Measurements from ENCODE around the gene AGPAT1. TPM values are rescaled to one million over a fixed set of nuclear protein-coding genes. Genes with fewer than 3 reads are reported as not detected.

AGPAT1 gene
- total and polyA plus RNA-seq, 7 experiments from 2014 or later = 19.3 to 46.1 (median 29.7) TPM

DNA sequence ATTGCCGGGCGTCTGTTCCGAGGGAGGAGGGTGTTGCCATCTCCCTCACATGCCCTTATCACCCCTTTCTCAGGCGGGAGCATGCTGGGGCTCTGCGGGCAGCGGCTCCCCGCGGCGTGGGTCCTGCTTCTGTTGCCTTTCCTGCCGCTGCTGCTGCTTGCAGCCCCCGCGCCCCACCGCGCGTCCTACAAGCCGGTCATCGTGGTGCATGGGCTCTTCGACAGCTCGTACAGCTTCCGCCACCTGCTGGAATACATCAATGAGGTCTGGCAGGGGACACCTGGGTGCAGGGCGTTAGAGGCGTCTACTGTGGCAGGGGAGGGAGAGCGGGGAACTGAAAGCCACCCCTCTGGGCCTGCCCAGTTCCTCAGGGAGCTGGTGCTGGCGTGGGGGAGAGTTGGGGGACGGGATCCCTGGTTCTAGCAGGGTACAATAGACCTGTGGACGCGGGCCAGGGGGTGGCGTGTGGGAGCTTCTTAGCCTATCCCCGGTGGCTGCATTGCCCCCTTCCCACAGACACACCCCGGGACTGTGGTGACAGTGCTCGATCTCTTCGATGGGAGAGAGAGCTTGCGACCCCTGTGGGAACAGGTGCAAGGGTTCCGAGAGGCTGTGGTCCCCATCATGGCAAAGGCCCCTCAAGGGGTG lies 21.2 kb downstream of the AGPAT1 start:
- ATAC-seq (peak; percentile 79), DNase-seq (peak in 8 of 9 donors; percentile 62 to 72 (median 66))
- intact Hi-C loops (cut with micrococcal nuclease) = loop anchor here (1.0 to 2.0 kb wide), 7 partner anchors 22 to 68 kb away; partner anchors contain the start of genes AGPAT1 (in 2 of the 2), FKBPL (in 2 of the 2) and PBX2 (in 1 of the 2)
- Histone ChIP-seq H3K4me3 (ENCODE audit: low read length) (peak overlapping the region; percentile 68), H3K27ac (ENCODE audit: low read depth, low read length) (peak overlapping the region; percentile 82), H3K9me3 (ENCODE audit: control insufficient read depth in 2 of 3, low read length in 3 of 3) (no peaks in the 10 kb centered on the region), H3K36me3 (ENCODE audit: control insufficient read depth in 2 of 3, insufficient read depth in 3 of 3, low read length in 3 of 3) (peaks cover 0 to 15% (median 0%) of the 10 kb centered on the region in 3 experiments), H3K4me1 (ENCODE audit: control insufficient read depth in 2 of 2, insufficient read depth in 2 of 2, low read length in 2 of 2) (peaks cover 10 to 35% of the 10 kb centered on the region in 2 donors), H3K27me3 (ENCODE audit: control insufficient read depth in 2 of 2, insufficient read depth in 2 of 2, low read length in 2 of 2) (no peaks in the 10 kb centered on the region)
- CTCF ChIA-PET = interaction anchor here (0.7 to 1.3 kb wide), 7 partner anchors 10 to 673 kb away, joined by 3 to 15 read pairs (median 5); partner anchors contain the start of gene EGFL8
- H3K4me1 Mint-ChIP-seq = peaks cover 38 to 70% (median 60%) of the 10 kb centered on the region in 7 donors
- H3K27ac Mint-ChIP-seq = peak overlapping the region; percentile 87 to 98 (median 92)
- peaks cover 1 to 15% (median 9%) of the 10 kb centered on the region in 5 donors for H3K36me3 Mint-ChIP-seq
- H3K4me3 Mint-ChIP-seq = peak overlapping the region; percentile 87 to 100 (median 98)
- POLR2A ChIA-PET = interaction anchor here (0.6 to 1.3 kb wide), 7 partner anchors 23 to 689 kb away, joined by 3 to 9 read pairs (median 3); partner anchors contain the start of genes ATF6B, GPSM3 and PSMB8
- H3K9me3 Mint-ChIP-seq = peaks cover 0 to 2% (median 0%) of the 10 kb centered on the region in 11 donors
- peaks cover 0 to 29% (median 12%) of the 10 kb centered on the region in 5 donors for H3K27me3 Mint-ChIP-seq

DNA sequence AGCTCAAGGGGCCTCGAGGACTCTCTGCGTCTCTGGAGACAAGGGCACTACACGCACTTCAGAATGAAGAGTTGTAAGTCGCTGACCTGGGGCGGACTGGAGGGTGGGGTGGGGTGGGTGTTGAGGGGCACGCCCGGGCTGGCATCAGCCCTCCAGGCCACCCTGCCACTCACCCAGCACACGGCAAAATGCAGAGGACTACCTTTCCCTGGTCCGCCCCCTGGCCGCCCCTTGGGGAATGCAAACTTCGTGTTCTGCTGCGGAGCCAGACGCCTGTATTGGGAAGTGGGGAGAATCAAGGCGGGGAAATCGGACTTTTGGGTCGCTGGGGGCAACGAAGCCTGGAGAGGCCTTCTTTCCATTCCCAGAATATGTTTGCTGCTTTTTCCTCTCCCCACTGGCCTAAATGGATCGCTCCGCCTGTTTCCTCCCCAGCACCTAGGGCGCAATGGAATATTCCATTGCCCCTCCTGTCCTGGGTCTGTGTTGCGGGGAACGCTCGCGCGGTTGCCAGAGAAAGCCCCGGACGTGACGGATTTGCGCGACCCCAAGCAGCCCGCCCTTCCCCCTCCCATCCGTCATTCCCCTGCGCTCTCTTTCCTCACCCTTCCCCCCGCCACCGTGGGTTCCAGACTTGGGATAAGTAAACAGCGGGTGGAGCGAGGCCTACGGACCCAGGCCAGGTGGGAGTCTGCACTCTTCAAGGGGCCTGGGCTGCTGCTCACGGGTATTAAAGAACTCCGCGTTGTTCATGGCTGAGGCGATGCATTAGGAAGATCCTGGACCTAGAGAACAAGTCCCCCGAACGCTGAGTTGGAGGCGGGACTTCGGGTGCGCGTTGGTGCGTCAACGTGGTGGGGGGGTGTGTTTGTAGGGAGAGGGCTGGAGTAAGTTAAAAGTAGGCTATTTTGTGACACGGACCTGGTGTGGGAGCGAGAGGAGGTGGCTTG lies 22.0 kb downstream of the AGPAT1 start, which contains the start of gene PPT2:
Gene PPT2, plus strand, starts transcription at position 578 of the 950 bp plus-strand sequence. CDS start 454 bp downstream, outside the sequence.
- Histone ChIP-seq H3K27ac (ENCODE audit: low read depth, low read length) (peak within 1 kb of the TSS; percentile 82), H3K4me1 (ENCODE audit: control insufficient read depth in 2 of 2, insufficient read depth in 2 of 2, low read length in 2 of 2) (peaks cover 10 to 35% of the 10 kb centered on the region in 2 donors), H3K9me3 (ENCODE audit: control insufficient read depth in 2 of 3, low read length in 3 of 3) (no peaks in the 10 kb centered on the region), H3K36me3 (ENCODE audit: control insufficient read depth in 2 of 3, insufficient read depth in 3 of 3, low read length in 3 of 3) (peaks cover 0 to 15% (median 0%) of the 10 kb centered on the region in 3 experiments), H3K27me3 (ENCODE audit: control insufficient read depth in 2 of 2, insufficient read depth in 2 of 2, low read length in 2 of 2) (no peaks in the 10 kb centered on the region), H3K4me3 (ENCODE audit: low read length) (peak within 1 kb of the TSS; percentile 68)
- peak within 1 kb of the TSS; percentile 87 to 100 (median 98) for H3K4me3 Mint-ChIP-seq
- intact Hi-C loops (cut with micrococcal nuclease) = loop anchor here (1.0 to 2.0 kb wide), 7 partner anchors 22 to 67 kb away; partner anchors contain the start of genes AGPAT1 (in 2 of the 2), FKBPL (in 2 of the 2) and PBX2 (in 1 of the 2)
- peak; percentile 82 for ATAC-seq
- H3K27ac Mint-ChIP-seq = peak within 1 kb of the TSS; percentile 87 to 98 (median 92)
- H3K9me3 Mint-ChIP-seq = peaks cover 0 to 2% (median 0%) of the 10 kb centered on the region in 11 donors
- H3K4me1 Mint-ChIP-seq = peaks cover 42 to 74% (median 65%) of the 10 kb centered on the region in 7 donors
- ChIA-PET CTCF (interaction anchor here (0.7 to 1.3 kb wide), 6 partner anchors 11 to 674 kb away, joined by 3 to 15 read pairs (median 5); partner anchors contain the start of gene EGFL8), POLR2A (interaction anchor here (0.6 to 1.6 kb wide), 7 partner anchors 22 to 690 kb away, joined by 3 to 9 read pairs (median 3); partner anchors contain the start of genes ATF6B, GPSM3 and PSMB8)
- peaks cover 0 to 34% (median 12%) of the 10 kb centered on the region in 5 donors for H3K27me3 Mint-ChIP-seq
- DNase-seq = peak; percentile 34 to 85 (median 72)
- peaks cover 1 to 18% (median 9%) of the 10 kb centered on the region in 5 donors for H3K36me3 Mint-ChIP-seq

DNA sequence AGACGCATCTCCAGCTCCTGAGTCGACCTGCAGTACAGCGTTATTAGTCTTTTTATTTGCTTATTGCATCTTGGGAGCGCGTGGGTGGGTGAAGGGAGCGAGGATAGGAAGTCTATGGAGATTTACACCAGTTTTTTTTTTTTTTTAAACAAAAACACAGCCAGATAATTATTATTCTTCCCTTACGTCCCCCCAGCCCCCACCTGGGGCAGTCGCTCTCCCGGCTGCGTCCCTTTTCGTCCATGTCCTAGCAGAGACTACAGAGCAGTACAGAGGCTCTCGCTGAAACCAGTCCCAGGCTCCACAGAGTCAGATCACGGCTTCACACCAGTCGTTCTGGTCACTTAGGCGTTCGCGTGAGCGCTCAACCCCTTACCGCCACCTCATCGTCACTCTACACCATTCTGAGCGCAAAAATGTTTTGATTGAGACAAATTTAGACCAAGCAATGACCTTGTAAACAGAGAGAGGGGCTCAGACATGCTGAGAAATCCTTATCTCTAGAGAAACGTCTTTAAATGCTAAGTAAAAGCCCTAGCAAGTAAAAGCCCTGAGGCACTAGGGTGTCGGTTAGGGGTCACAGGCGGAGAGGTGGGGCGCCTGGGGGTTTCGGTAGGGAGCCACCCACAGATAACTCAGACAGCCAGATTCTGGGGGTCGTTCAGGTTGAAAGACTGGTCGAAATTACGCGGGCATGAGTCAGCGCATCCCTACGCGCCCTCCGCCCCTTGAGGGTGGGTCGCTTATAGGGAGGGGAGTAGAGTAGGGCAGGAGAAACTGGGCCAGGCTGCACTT lies 22.9 kb downstream of the AGPAT1 start:
- peaks cover 0 to 12% (median 6%) of the 10 kb centered on the region in 5 donors for H3K36me3 Mint-ChIP-seq
- DNase-seq = no peak
- H3K27ac Mint-ChIP-seq = peak overlapping the region in 8 of 9 donors; percentile 6 to 98 (median 89)

DNA sequence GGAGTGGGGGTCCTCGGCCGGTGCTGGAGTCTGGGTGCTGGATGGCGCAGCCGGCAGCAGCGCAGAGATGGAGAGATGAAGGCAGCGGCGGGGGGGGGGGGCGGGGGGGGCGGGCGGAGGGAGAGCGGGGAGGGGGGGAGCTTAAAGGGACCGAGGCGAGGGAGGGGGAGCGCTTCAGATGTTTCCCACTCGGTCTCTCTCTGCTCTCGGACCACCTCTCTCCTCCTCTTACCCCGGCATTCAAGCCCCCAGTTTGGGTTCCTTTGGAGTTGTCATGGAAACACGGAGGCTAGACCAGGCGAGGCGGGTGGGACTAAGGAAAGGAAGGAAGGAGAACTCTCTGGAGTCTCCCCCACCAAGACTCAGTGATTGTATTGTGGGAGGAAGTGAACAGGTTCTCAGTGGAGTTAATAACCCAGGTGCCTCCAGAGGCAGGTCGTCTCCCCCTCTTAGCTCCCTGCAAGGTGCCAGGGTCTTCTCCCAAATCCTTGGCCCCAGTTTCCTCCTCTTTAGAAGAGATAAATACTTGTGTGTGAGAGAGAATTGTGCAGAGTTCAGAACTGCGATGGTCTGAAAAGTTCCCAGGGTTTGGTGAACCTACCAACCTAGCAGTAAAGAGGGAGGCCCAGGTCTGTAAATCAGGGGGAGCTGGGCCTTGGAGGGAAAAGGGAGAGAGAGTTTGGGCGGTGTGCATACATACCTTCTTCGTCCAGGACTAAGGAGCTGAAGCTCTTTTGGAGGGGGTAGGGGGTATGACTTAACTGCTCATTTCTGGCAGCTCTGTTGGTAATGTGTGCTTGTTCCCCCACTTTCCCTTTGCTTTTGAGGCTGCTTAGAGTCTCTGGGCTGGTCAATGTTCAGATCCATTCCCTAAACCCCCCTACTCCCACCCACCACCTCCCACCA lies 23.8 kb downstream of the AGPAT1 start, which contains the start of gene PRRT1:
Gene PRRT1, minus strand, starts transcription at position 77 of the 906 bp plus-strand sequence. CDS start 112 bp downstream, outside the sequence.
- POLR2A ChIA-PET = interaction anchor here (0.5 to 2.0 kb wide), 9 partner anchors 12 to 412 kb away, joined by 3 to 7 read pairs (median 3); partner anchors contain the start of genes ATF6B, EGFL8, FKBPL and GPSM3
- CTCF ChIA-PET = interaction anchor here (0.8 to 0.9 kb wide), 2 partner anchors 23 to 24 kb away, joined by 3 read pairs; partner anchors contain the start of gene AGPAT1
- Mint-ChIP-seq H3K4me1 (peaks cover 49 to 73% (median 70%) of the 10 kb centered on the region in 7 donors), H3K27ac (peak within 1 kb of the TSS; percentile 43 to 98 (median 90)), H3K4me3 (peak within 1 kb of the TSS; percentile 41 to 100 (median 86)), H3K36me3 (peaks cover 0 to 5% (median 0%) of the 10 kb centered on the region in 5 donors), H3K27me3 (peaks cover 0 to 51% (median 12%) of the 10 kb centered on the region in 5 donors), H3K9me3 (peaks cover 0 to 5% (median 0%) of the 10 kb centered on the region in 11 donors)
- Histone ChIP-seq H3K27me3 (ENCODE audit: control insufficient read depth in 2 of 2, insufficient read depth in 2 of 2, low read length in 2 of 2) (no peaks in the 10 kb centered on the region), H3K27ac (ENCODE audit: low read depth, low read length) (peak within 1 kb of the TSS; percentile 82), H3K4me1 (ENCODE audit: control insufficient read depth in 2 of 2, insufficient read depth in 2 of 2, low read length in 2 of 2) (peaks cover 10 to 35% of the 10 kb centered on the region in 2 donors), H3K36me3 (ENCODE audit: control insufficient read depth in 2 of 3, insufficient read depth in 3 of 3, low read length in 3 of 3) (no peaks in the 10 kb centered on the region), H3K9me3 (ENCODE audit: control insufficient read depth in 2 of 3, low read length in 3 of 3) (no peaks in the 10 kb centered on the region), H3K4me3 (ENCODE audit: low read length) (peak within 1 kb of the TSS; percentile 50)
- peak in 2 of 9 donors; percentile 33 to 35 for DNase-seq
- intact Hi-C loops (cut with micrococcal nuclease) = no loop called here
- no peak for ATAC-seq

More for the DNA sequence above, 22.9 kb downstream of the AGPAT1 start:
- H3K9me3 ChIP-seq (ENCODE audit: control insufficient read depth in 2 of 3, low read length in 3 of 3) = no peaks in the 10 kb centered on the region
- H3K4me3 ChIP-seq (ENCODE audit: low read length) = no peak overlapping the region
- intact Hi-C loops (cut with micrococcal nuclease) = no loop called here
- Mint-ChIP-seq H3K4me3 (peak overlapping the region; percentile 58 to 100 (median 86)), H3K9me3 (peaks cover 0 to 5% (median 0%) of the 10 kb centered on the region in 11 donors), H3K4me1 (peaks cover 50 to 78% (median 71%) of the 10 kb centered on the region in 7 donors), H3K27me3 (peaks cover 0 to 42% (median 12%) of the 10 kb centered on the region in 5 donors)
- POLR2A ChIA-PET = interaction anchor here (0.5 to 1.6 kb wide), 5 partner anchors 13 to 413 kb away, joined by 3 to 7 read pairs (median 3); partner anchors contain the start of genes FKBPL and MSH5
- H3K27me3 ChIP-seq (ENCODE audit: control insufficient read depth in 2 of 2, insufficient read depth in 2 of 2, low read length in 2 of 2) = no peaks in the 10 kb centered on the region
- H3K4me1 ChIP-seq (ENCODE audit: control insufficient read depth in 2 of 2, insufficient read depth in 2 of 2, low read length in 2 of 2) = peaks cover 10 to 35% of the 10 kb centered on the region in 2 donors
- peaks cover 0 to 8% (median 0%) of the 10 kb centered on the region in 3 experiments for H3K36me3 ChIP-seq (ENCODE audit: control insufficient read depth in 2 of 3, insufficient read depth in 3 of 3, low read length in 3 of 3)
- peak overlapping the region; percentile 82 for H3K27ac ChIP-seq (ENCODE audit: low read depth, low read length)
- no peak for ATAC-seq
- CTCF ChIA-PET = interaction anchor here (0.9 kb wide), 1 partner anchor 23 kb away, joined by 3 read pairs; the partner anchor contains the start of gene AGPAT1

Measured in naive thymus-derived CD4-positive, alpha-beta T cell (primary cell).